Spinal cord (tissue), 10 donors: ENCODE results near the gene EGFL8. TPM values are rescaled to one million over a fixed set of nuclear protein-coding genes. Genes with fewer than 3 reads are reported as not detected.
A peak's percentile ranks its signal among the peaks of the same experiment; 100 is the strongest.

Source experiments
- DNase-seq, 6 donors: peaks; one replicate each; pipeline versions ENCODE4 v3.0.0 to v3.0.0-alpha.2; 2013 to 2015; ENCODE audit warnings: low spot score in 6 of 6, low read depth in 4 of 6
- H3K27ac ChIP-seq: one replicate; pipeline ENCODE4 v1.5.1; 2013; ENCODE audit warnings: low read depth, low read length, control low read depth
- H3K27me3 ChIP-seq: one replicate; pipeline ENCODE4 v1.6.1; 2013; ENCODE audit warnings: low read length; ENCODE audit not compliant: control insufficient read depth, insufficient read depth
- H3K36me3 ChIP-seq: one replicate; pipeline ENCODE4 v1.6.1; 2013; ENCODE audit warnings: low read length; ENCODE audit not compliant: control insufficient read depth, insufficient read depth
- H3K4me1 ChIP-seq: one replicate; pipeline ENCODE4 v1.6.1; 2013; ENCODE audit warnings: low read length; ENCODE audit not compliant: control insufficient read depth, insufficient read depth
- H3K4me3 ChIP-seq: one replicate; pipeline ENCODE4 v1.5.1; 2013; ENCODE audit warnings: low read depth, low read length, control low read depth
- H3K9me3 ChIP-seq: one replicate; pipeline ENCODE4 v1.6.1; 2013; ENCODE audit warnings: low read length; ENCODE audit not compliant: control insufficient read depth, insufficient read depth
- WGBS: methylation state at CpG from one replicate; pipeline ENCODE4 v1.1.5; 2013; ENCODE audit warnings: missing lambda C conversion rate; ENCODE audit not compliant: insufficient coverage; 5-methylcytosine and 5-hydroxymethylcytosine counted together
- polyA plus RNA-seq, 2 donors: library from polyadenylated mRNA; unstranded; fragments of 120-200 nt; gene quantifications; one replicate each; pipeline ENCODE4 v1.2.1, GENCODE V29; 2013; ENCODE audit not compliant: insufficient read length in 2 of 2
- total RNA-seq, 2 donors: library from RNA; depleted of rRNA in 1 of 2; stranded (reverse); fragments of 120-200 nt in 1 of 2; fragments of >200 nt in 1 of 2; gene quantifications; one replicate each; pipeline versions ENCODE4 v1.2.3 to v1.2.4, GENCODE V29; 2013 to 2014
- donor health status: healthy.

EGFL8 gene
- total and polyA plus RNA-seq, 4 donors, result 28.4 to 124 (median 57.3) TPM

- Histone ChIP-seq H3K4me1 (peaks cover 62% of the 10 kb centered on the region), H3K4me3 (peak overlapping the region; percentile 16), H3K9me3 (no peaks in the 10 kb centered on the region), H3K36me3 (peaks cover 16% of the 10 kb centered on the region), H3K27ac (peak overlapping the region; percentile 29), H3K27me3 (peaks cover 19% of the 10 kb centered on the region)
- 42% methylated on average over 3 of the region's 8 CpGs for WGBS
- peak in 2 of 6 donors; percentile 31 to 74 for DNase-seq
Observed at GRCh38 chr6:32151181-32151862, 13.1 kb upstream of the EGFL8 start.

- peak in 2 of 6 donors; percentile 73 to 82 for DNase-seq
- no peaks in the 10 kb centered on the region for H3K9me3 ChIP-seq
- peak within 1 kb of the TSS; percentile 94 for H3K27ac ChIP-seq
- H3K27me3 ChIP-seq, result peaks cover 19% of the 10 kb centered on the region
- 36% methylated on average over 3 of the region's 24 CpGs for WGBS
- peak within 1 kb of the TSS; percentile 93 for H3K4me3 ChIP-seq
- peaks cover 22% of the 10 kb centered on the region for H3K36me3 ChIP-seq
- H3K4me1 ChIP-seq, result peaks cover 62% of the 10 kb centered on the region
Observed at GRCh38 chr6:32151863-32152768, 12.3 kb upstream of the EGFL8 start, which contains the start of gene PRRT1. TSS of gene PRRT1 (minus strand) at chr6:32151939. CDS start at chr6:32151827, 112 bp downstream.

- H3K36me3 ChIP-seq, result peaks cover 31% of the 10 kb centered on the region
- peaks cover 19% of the 10 kb centered on the region for H3K27me3 ChIP-seq
- peak in 2 of 6 donors; percentile 37 to 38 for DNase-seq
- peak overlapping the region; percentile 94 for H3K27ac ChIP-seq
- no peaks in the 10 kb centered on the region for H3K9me3 ChIP-seq
- 6% methylated on average over 24 of the region's 35 CpGs for WGBS
- peaks cover 62% of the 10 kb centered on the region for H3K4me1 ChIP-seq
- peak overlapping the region; percentile 93 for H3K4me3 ChIP-seq
Observed at GRCh38 chr6:32152769-32153563, 11.4 kb upstream of the EGFL8 start.

GRCh38 chr6:32153564-32154513, 10.6 kb upstream of the EGFL8 start, which contains the start of gene PPT2:
TSS of gene PPT2 (plus strand) at chr6:32154141. CDS start at chr6:32154595, 454 bp downstream.
- WGBS, result 0% methylated on average over 38 of the region's 52 CpGs
- H3K27ac ChIP-seq, result peak within 1 kb of the TSS; percentile 94
- peaks cover 36% of the 10 kb centered on the region for H3K36me3 ChIP-seq
- no peaks in the 10 kb centered on the region for H3K9me3 ChIP-seq
- H3K4me3 ChIP-seq, result peak within 1 kb of the TSS; percentile 93
- DNase-seq, result peak; percentile 89 to 98 (median 90)
- H3K4me1 ChIP-seq, result peaks cover 56% of the 10 kb centered on the region
- H3K27me3 ChIP-seq, result peaks cover 12% of the 10 kb centered on the region

GRCh38 chr6:32154514-32155161, 9.8 kb upstream of the EGFL8 start:
- WGBS, result 4% methylated on average over 30 of the region's 34 CpGs
- peak overlapping the region; percentile 94 for H3K27ac ChIP-seq
- peak overlapping the region; percentile 93 for H3K4me3 ChIP-seq
- peak in 2 of 6 donors; percentile 76 to 85 for DNase-seq
- H3K36me3 ChIP-seq, result peaks cover 36% of the 10 kb centered on the region
- peaks cover 48% of the 10 kb centered on the region for H3K4me1 ChIP-seq
- no peaks in the 10 kb centered on the region for H3K9me3 ChIP-seq
- H3K27me3 ChIP-seq, result peaks cover 6% of the 10 kb centered on the region

- Histone ChIP-seq H3K4me3 (no peak overlapping the region), H3K9me3 (no peaks in the 10 kb centered on the region), H3K27ac (no peak overlapping the region), H3K4me1 (peaks cover 33% of the 10 kb centered on the region), H3K27me3 (no peaks in the 10 kb centered on the region), H3K36me3 (peaks cover 41% of the 10 kb centered on the region)
- no peak for DNase-seq
- 100% methylated on average over 1 of the region's 9 CpGs for WGBS
Observed at GRCh38 chr6:32156891-32157290, 7.5 kb upstream of the EGFL8 start.

- Histone ChIP-seq H3K4me3 (no peak overlapping the region), H3K27ac (no peak overlapping the region), H3K27me3 (no peaks in the 10 kb centered on the region), H3K4me1 (peaks cover 30% of the 10 kb centered on the region), H3K9me3 (no peaks in the 10 kb centered on the region), H3K36me3 (peaks cover 53% of the 10 kb centered on the region)
- DNase-seq, result no peak
Observed at GRCh38 chr6:32158052-32158451, 6.3 kb upstream of the EGFL8 start.

GRCh38 chr6:32163559-32164258, 686 bp upstream of the EGFL8 start:
- Histone ChIP-seq H3K36me3 (peaks cover 74% of the 10 kb centered on the region), H3K4me3 (peak overlapping the region; percentile 62), H3K27me3 (no peaks in the 10 kb centered on the region), H3K9me3 (no peaks in the 10 kb centered on the region), H3K27ac (peak overlapping the region; percentile 68), H3K4me1 (peaks cover 21% of the 10 kb centered on the region)
- WGBS, result 71% methylated on average over 6 of the region's 7 CpGs
- DNase-seq, result peak in 1 of 6 donors; percentile 58
